OCI-LY3 (cell line): ENCODE measurements around the gene LDAF1.

ENCODE experiments used
- H2AFZ ChIP-seq: fragments of 200-600, 300-600 bp; shearing (Covaris generic); 2 replicates; pipeline ENCODE4 v1.6.0; 2014; ENCODE audit warnings: antibody characterized with exemption, low read depth, low read length
- H3K27ac ChIP-seq: fragments of 200-600, 300-600 bp; sonication (generic); 2 replicates; pipeline ENCODE4 v1.5.1; 2014; ENCODE audit warnings: mild to moderate bottlenecking, low read length, moderate library complexity, mixed read lengths
- H3K27me3 ChIP-seq: fragments of 200-600, 300-600 bp; sonication (generic); 2 replicates; pipeline ENCODE4 v1.6.1; 2014; ENCODE audit warnings: low read depth, low read length, mixed read lengths
- H3K36me3 ChIP-seq: fragments of 200-600, 300-600 bp; sonication (generic); replicated peaks from 2 replicates; pipeline ENCODE3; 2014; ENCODE audit warnings: low read depth, low read length, mixed read lengths
- H3K4me1 ChIP-seq: fragments of 300-600, 200-600 bp; sonication (generic); 2 replicates; pipeline ENCODE4 v1.6.1; 2014; ENCODE audit warnings: low read length, mixed read lengths
- H3K4me2 ChIP-seq: fragments of 200-600, 300-600 bp; sonication (generic); 2 replicates; pipeline ENCODE4 v1.6.1; 2014; ENCODE audit warnings: low read length, mixed read lengths
- H3K4me3 ChIP-seq: fragments of 300-600, 200-600 bp; sonication (generic); 2 replicates; pipeline ENCODE4 v1.5.1; 2014; ENCODE audit warnings: antibody characterized with exemption, mild to moderate bottlenecking, low read length, moderate library complexity
- H3K79me2 ChIP-seq: fragments of 300-600, 200-600 bp; shearing (Covaris generic); 2 replicates; pipeline ENCODE4 v1.6.1; 2014; ENCODE audit warnings: mild to moderate bottlenecking, low read length, mixed read lengths
- H3K9ac ChIP-seq: fragments of 300-600, 200-600 bp; shearing (Covaris generic); 2 replicates; pipeline ENCODE4 v1.6.0; 2014; ENCODE audit warnings: mild to moderate bottlenecking, low read length, moderate library complexity
- H3K9me3 ChIP-seq: fragments of 200-600, 300-600 bp; shearing (Covaris generic); 2 replicates; pipeline ENCODE4 v1.6.1; 2014; ENCODE audit warnings: low read length, mixed read lengths; ENCODE audit not compliant: insufficient read depth
- H4K20me1 ChIP-seq: fragments of 200-600, 300-600 bp; sonication (generic); 2 replicates; pipeline ENCODE4 v1.6.1; 2016; ENCODE audit warnings: low read length, mixed read lengths; ENCODE audit not compliant: insufficient read depth
- CTCF ChIP-seq: fragments of 200-600, 300-600 bp; sonication (generic); IDR thresholded peaks from 2 replicates; pipeline ENCODE4 v1.5.1; 2014; ENCODE audit warnings: antibody characterized with exemption, low read length, low read depth
- EZH2phosphoT487 ChIP-seq: fragments of 200-600 bp; shearing (Covaris generic); IDR thresholded peaks from 2 replicates; pipeline ENCODE4 v1.6.1; 2018; ENCODE audit warnings: antibody characterized with exemption, mixed run types, low read depth

LDAF1 gene

GRCh38 chr16:21227866-21228265 lies 69.4 kb downstream of the LDAF1 start:
- Histone ChIP-seq H3K9me3 (no peaks in the 10 kb centered on the region), H3K79me2 (no peaks in the 10 kb centered on the region), H3K36me3 (no peaks in the 10 kb centered on the region), H2AFZ (no peak overlapping the region), H3K27me3 (peaks cover 70% of the 10 kb centered on the region), H3K27ac (no peak overlapping the region), H3K4me1 (no peaks in the 10 kb centered on the region), H3K4me2 (no peak overlapping the region), H3K9ac (no peak overlapping the region), H4K20me1 (no peaks in the 10 kb centered on the region), H3K4me3 (no peak overlapping the region)
- TF ChIP-seq CTCF: no peak

GRCh38 chr16:21228361-21228872 lies 69.9 kb downstream of the LDAF1 start:
- Histone ChIP-seq H4K20me1 (no peaks in the 10 kb centered on the region), H3K4me3 (no peak overlapping the region), H3K9ac (no peak overlapping the region), H3K36me3 (no peaks in the 10 kb centered on the region), H3K27me3 (peaks cover 75% of the 10 kb centered on the region), H3K4me1 (no peaks in the 10 kb centered on the region), H3K9me3 (no peaks in the 10 kb centered on the region), H3K27ac (no peak overlapping the region), H2AFZ (no peak overlapping the region), H3K79me2 (no peaks in the 10 kb centered on the region), H3K4me2 (no peak overlapping the region)
- TF ChIP-seq CTCF (no peak), EZH2phosphoT487 (no peak)
